Left cardiac atrium (tissue), 2 donors: ENCODE measurements around the gene CDKN2B. TPM values are rescaled to one million over a fixed set of nuclear protein-coding genes. Genes with fewer than 3 reads are reported as not detected.

Experiments used
- total RNA-seq, 2 donors: library from RNA; stranded (reverse); fragmentation: NEBNext Ultra II Directional; extraction: Animal tissue kit (Norgen Biotek cat#: 25700); gene quantifications; one replicate each; pipeline ENCODE4 v1.2.1, GENCODE V29; 2021
- donor health status: DM: no; HTN: yes; CAD: no; lungs with severe emphysema.
- donor health status: DM: yes; HTN: yes; CAD: no.

Gene CDKN2B
- total RNA-seq, 2 donors from 2014 or later: 3.6 to 7.9 TPM

Other genes with a start within 250 kb of the CDKN2B start
- 10 to 100 TPM; 19.6 to 21.3 TPM for gene MTAP, start 206.7 kb downstream of the CDKN2B start, total RNA-seq
- under 1 TPM in 1 of 2 donors, not detected in 1; 0.24 TPM for gene CDKN2A, start 14.9 kb downstream of the CDKN2B start, total RNA-seq
- under 1 TPM in 1 of 2 donors, not detected in 1; 0.13 TPM for gene CDKN2B-AS1, start 14.5 kb downstream of the CDKN2B start, total RNA-seq